Measurements from ENCODE around the gene CAPZA2.

Gene CAPZA2

GRCh38 chr7:116929021-116929420 is 66.6 kb downstream of the CAPZA2 start:
- H3K27me3 ChIP-seq (ENCODE audit: insufficient read depth, low read length): no peaks in the 10 kb centered on the region

DNA sequence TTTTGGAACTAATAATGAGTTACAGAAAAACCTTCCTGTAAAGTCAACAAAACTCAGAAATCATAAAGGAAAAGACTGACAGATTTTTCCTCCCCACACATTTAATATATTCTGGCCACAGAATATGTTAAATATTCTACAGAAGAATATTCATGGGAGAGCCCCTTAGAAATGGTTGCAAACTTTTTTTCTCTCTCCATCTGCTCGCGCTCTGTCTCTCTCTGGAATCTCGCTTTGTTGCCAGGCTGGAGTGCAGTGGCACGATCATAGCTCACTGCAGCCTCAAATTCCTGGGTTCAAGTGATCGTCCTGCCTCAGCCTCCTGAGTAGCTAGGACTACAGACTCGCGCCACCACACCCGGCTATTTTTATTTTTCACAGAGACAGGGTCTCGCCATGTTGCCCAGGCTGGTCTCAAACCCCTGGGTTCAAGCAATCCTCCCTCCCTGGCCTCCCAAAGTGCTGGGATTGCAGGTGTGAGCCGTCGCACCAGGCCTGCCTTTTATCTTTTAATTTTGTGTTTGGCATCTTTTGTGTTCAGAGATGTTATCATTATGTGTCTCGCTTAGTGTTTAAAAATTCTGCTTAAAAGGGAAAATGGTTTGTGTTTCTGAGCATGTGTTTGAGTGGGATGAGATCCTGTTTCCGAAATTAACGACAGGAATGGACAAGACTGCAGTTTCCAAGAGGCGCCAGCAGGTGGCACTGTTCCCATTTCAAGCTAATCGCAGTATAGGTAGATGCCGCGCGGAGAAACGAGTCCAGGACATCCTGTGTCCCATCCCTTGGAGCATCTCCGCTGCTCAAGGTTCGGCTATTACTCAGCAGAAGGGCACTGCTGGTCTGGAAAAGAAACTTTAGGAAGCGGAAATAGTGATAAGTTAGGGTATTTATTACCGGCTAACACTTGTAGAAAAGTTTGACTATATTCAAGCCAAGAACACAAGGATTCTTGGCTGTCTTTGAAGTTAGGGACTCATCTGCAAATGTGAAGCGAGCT is 67.8 kb downstream of the CAPZA2 start:
- Histone ChIP-seq H3K9me3 (ENCODE audit: low read length) (no peaks in the 10 kb centered on the region), H4K20me1 (ENCODE audit: insufficient read depth, low read length) (no peaks in the 10 kb centered on the region), H3K27ac (ENCODE audit: low read depth, low read length, poor library complexity, severe bottlenecking) (no peak overlapping the region), H3K4me1 (ENCODE audit: insufficient read depth, low read length, severe bottlenecking) (no peaks in the 10 kb centered on the region), H3K4me3 (ENCODE audit: low read depth, low read length, poor library complexity, severe bottlenecking) (no peak overlapping the region), H3K79me2 (ENCODE audit: insufficient read depth, low read length) (no peaks in the 10 kb centered on the region), H2AFZ (ENCODE audit: low read length) (no peak overlapping the region), H3K4me2 (ENCODE audit: low read length) (no peak overlapping the region), H3K9ac (ENCODE audit: low read length) (no peak overlapping the region), H3K9me2 (ENCODE audit: low read depth, low read length) (no peaks in the 10 kb centered on the region), H3K36me3 (ENCODE audit: insufficient read depth, low read length) (no peaks in the 10 kb centered on the region), H3K27me3 (ENCODE audit: insufficient read depth, low read length) (no peaks in the 10 kb centered on the region), H3F3A (ENCODE audit: insufficient read depth, low read length) (no peaks in the 10 kb centered on the region)
- TF ChIP-seq CTCF (IDR thresholded peaks at IDR 0.05; ENCODE audit: low read length) (peak; percentile 99), EZH2 (IDR thresholded peaks at IDR 0.05; ENCODE audit: borderline replicate concordance, low read length) (no peak)

More at GRCh38 chr7:116929021-116929420, 66.6 kb downstream of the CAPZA2 start:
- H2AFZ ChIP-seq (ENCODE audit: low read length): no peak overlapping the region
- no peaks in the 10 kb centered on the region for H3F3A ChIP-seq (ENCODE audit: insufficient read depth, low read length)
- no peaks in the 10 kb centered on the region for H3K36me3 ChIP-seq (ENCODE audit: insufficient read depth, low read length)
- H3K9me3 ChIP-seq (ENCODE audit: low read length): no peaks in the 10 kb centered on the region
- H3K4me2 ChIP-seq (ENCODE audit: low read length): no peak overlapping the region
- no peaks in the 10 kb centered on the region for H3K79me2 ChIP-seq (ENCODE audit: insufficient read depth, low read length)
- no peaks in the 10 kb centered on the region for H4K20me1 ChIP-seq (ENCODE audit: insufficient read depth, low read length)
- no peak overlapping the region for H3K27ac ChIP-seq (ENCODE audit: low read depth, low read length, poor library complexity, severe bottlenecking)
- no peaks in the 10 kb centered on the region for H3K4me1 ChIP-seq (ENCODE audit: insufficient read depth, low read length, severe bottlenecking)
- H3K9ac ChIP-seq (ENCODE audit: low read length): no peak overlapping the region
- no peak overlapping the region for H3K4me3 ChIP-seq (ENCODE audit: low read depth, low read length, poor library complexity, severe bottlenecking)
- TF ChIP-seq CTCF (IDR thresholded peaks at IDR 0.05; ENCODE audit: low read length): no peak
- no peak for TF ChIP-seq EZH2 (IDR thresholded peaks at IDR 0.05; ENCODE audit: borderline replicate concordance, low read length)
- H3K9me2 ChIP-seq (ENCODE audit: low read depth, low read length): no peaks in the 10 kb centered on the region

DNA sequence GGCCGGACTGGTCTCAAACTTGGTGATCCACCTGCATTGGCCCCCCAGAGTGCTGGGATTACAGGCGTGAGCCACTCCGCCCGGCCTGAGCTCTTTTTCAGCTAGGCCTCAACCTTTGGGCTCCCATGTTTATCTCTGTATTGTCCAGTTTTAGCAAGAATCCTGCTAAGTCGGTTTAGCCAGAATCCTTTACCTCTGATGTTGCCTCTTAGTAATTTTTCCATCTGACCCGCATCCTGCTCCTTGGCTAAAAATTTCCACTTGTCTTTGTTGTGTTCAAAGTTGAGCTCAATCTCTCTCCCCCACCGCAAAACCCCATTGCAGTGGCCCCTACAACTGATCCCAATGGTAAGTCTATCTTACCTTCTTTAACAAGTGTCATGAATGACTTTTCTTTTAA is 70.2 kb downstream of the CAPZA2 start:
- H3F3A ChIP-seq (ENCODE audit: insufficient read depth, low read length): no peaks in the 10 kb centered on the region
- H3K27ac ChIP-seq (ENCODE audit: low read depth, low read length, poor library complexity, severe bottlenecking): no peak overlapping the region
- TF ChIP-seq EZH2 (IDR thresholded peaks at IDR 0.05; ENCODE audit: borderline replicate concordance, low read length) (no peak), CTCF (IDR thresholded peaks at IDR 0.05; ENCODE audit: low read length) (no peak)
- no peaks in the 10 kb centered on the region for H4K20me1 ChIP-seq (ENCODE audit: insufficient read depth, low read length)
- H3K4me1 ChIP-seq (ENCODE audit: insufficient read depth, low read length, severe bottlenecking): no peaks in the 10 kb centered on the region
- H3K36me3 ChIP-seq (ENCODE audit: insufficient read depth, low read length): no peaks in the 10 kb centered on the region
- no peaks in the 10 kb centered on the region for H3K9me3 ChIP-seq (ENCODE audit: low read length)
- peaks cover 13% of the 10 kb centered on the region; the same call in 1 of the 2 replicates for H3K27me3 ChIP-seq (ENCODE audit: insufficient read depth, low read length)
- H3K4me2 ChIP-seq (ENCODE audit: low read length): no peak overlapping the region
- H3K79me2 ChIP-seq (ENCODE audit: insufficient read depth, low read length): no peaks in the 10 kb centered on the region
- no peak overlapping the region for H3K9ac ChIP-seq (ENCODE audit: low read length)
- H3K9me2 ChIP-seq (ENCODE audit: low read depth, low read length): no peaks in the 10 kb centered on the region
- no peak overlapping the region for H3K4me3 ChIP-seq (ENCODE audit: low read depth, low read length, poor library complexity, severe bottlenecking)
- H2AFZ ChIP-seq (ENCODE audit: low read length): no peak overlapping the region
